DOHH2 (cell line): ENCODE data around the gene HMGB1.

Experiments used
- CTCF ChIP-seq: fragments of 200-600 bp; sonication (generic); IDR thresholded peaks from one replicate; pipeline ENCODE4 v1.5.1; 2014; ENCODE audit warnings: antibody characterized with exemption, mild to moderate bottlenecking, low read depth, low read length; ENCODE audit not compliant: poor library complexity, severe bottlenecking
- EZH2phosphoT487 ChIP-seq: fragments of 200-600 bp; sonication (generic); IDR thresholded peaks from 2 replicates; pipeline ENCODE4 v1.6.1; 2017; ENCODE audit warnings: borderline replicate concordance, mild to moderate bottlenecking, antibody characterized with exemption, low read length, moderate library complexity, mixed read lengths

GRCh38 chr13:30418717-30419459, 46.8 kb downstream of the HMGB1 start:
- TF ChIP-seq CTCF (no peak), EZH2phosphoT487 (no peak)
